CD4-positive, alpha-beta T cell (primary cell): ENCODE results near the gene EFNA1. TPM values are rescaled to one million over a fixed set of nuclear protein-coding genes. Genes with fewer than 3 reads are reported as not detected.

Experiments
- ATAC-seq: fragments of 200-7000 bp; cut with Tn5 transposase; one replicate; pipeline ENCODE4 v1.10.0; 2022; ENCODE audit warnings: mild to moderate bottlenecking; ENCODE audit not compliant: poor library complexity
- CTCF ChIA-PET: fragments of 350-600 bp; sonication (Branson Sonifier 250); formaldehyde crosslinking; loops from one replicate; lab custom pipeline; 2021; ENCODE audit warnings: antibody characterized with exemption, inconsistent platforms; lab: Charles Lee
- POLR2A ChIA-PET: fragments of 350-600 bp; sonication (Branson Sonifier 250); formaldehyde crosslinking; loops from one replicate; lab custom pipeline; 2021; ENCODE audit warnings: antibody characterized with exemption, inconsistent platforms; lab: Charles Lee
- DNase-seq, 14 experiments: peaks; one replicate each; pipeline ENCODE4 v3.0.0-alpha.2; 2013 to 2020; ENCODE audit warnings: mixed read lengths in 2 of 14
- H3K27ac ChIP-seq, 2 donors: one replicate each; pipeline versions ENCODE4 v1.5.1 to v1.7.0; 2013; ENCODE audit warnings: low read length in 2 of 2, low read depth in 1 of 2, mild to moderate bottlenecking in 1 of 2
- H3K27me3 ChIP-seq, 2 experiments: 1 replicate in 1 of 2; 2 replicates in 1 of 2; pipeline versions ENCODE4 v1.6.1 to v1.7.0; 2013; ENCODE audit warnings: low read length in 2 of 2, control low read depth in 1 of 2, mild to moderate bottlenecking in 1 of 2, moderate library complexity in 1 of 2; ENCODE audit not compliant: insufficient read depth in 2 of 2, control insufficient read depth in 1 of 2
- H3K36me3 ChIP-seq: one replicate; pipeline ENCODE4 v1.6.1; 2013; ENCODE audit warnings: low read length, control low read depth; ENCODE audit not compliant: insufficient read depth
- H3K4me1 ChIP-seq: one replicate; pipeline ENCODE4 v1.6.1; 2013; ENCODE audit warnings: low read length, control low read depth; ENCODE audit not compliant: insufficient read depth
- H3K4me3 ChIP-seq: one replicate; pipeline ENCODE4 v1.5.1; 2013; ENCODE audit warnings: mild to moderate bottlenecking, low read length, moderate library complexity
- H3K9me3 ChIP-seq, 2 experiments: 1 replicate in 1 of 2; 2 replicates in 1 of 2; pipeline versions ENCODE4 v1.6.1 to v1.7.0; 2013; ENCODE audit warnings: low read length in 2 of 2, mild to moderate bottlenecking in 2 of 2, control low read depth in 1 of 2, moderate library complexity in 1 of 2; ENCODE audit not compliant: control insufficient read depth in 1 of 2, insufficient read depth in 1 of 2
- H3K27ac Mint-ChIP-seq: one replicate; pipeline ENCODE4 v1.8.0; 2020; ENCODE audit warnings: mixed read lengths
- H3K27me3 Mint-ChIP-seq: one replicate; pipeline ENCODE4 v1.8.0; 2021; ENCODE audit warnings: mixed read lengths
- H3K36me3 Mint-ChIP-seq: one replicate; pipeline ENCODE4 v1.8.0; 2021; ENCODE audit warnings: low read depth, mixed read lengths
- H3K4me1 Mint-ChIP-seq: one replicate; pipeline ENCODE4 v1.8.0; 2021; ENCODE audit warnings: low read depth, mixed read lengths
- H3K4me3 Mint-ChIP-seq: one replicate; pipeline ENCODE4 v1.8.0; 2020; ENCODE audit warnings: mild to moderate bottlenecking, mixed read lengths
- H3K9me3 Mint-ChIP-seq: one replicate; pipeline ENCODE4 v1.8.0; 2020; ENCODE audit warnings: mixed read lengths
- CTCF ChIP-seq: fragments of 200-600 bp; IDR thresholded peaks from one replicate; pipeline ENCODE4 v1.8.0; 2022; ENCODE audit warnings: antibody characterized with exemption, mild to moderate bottlenecking
- intact Hi-C, 2 experiments: fragments of 100-400 bp; cut with DNase I in 1 of 2; cut with micrococcal nuclease in 1 of 2; formaldehyde crosslinking; loops; one replicate each; pipeline versions ENCODE4 v1.15.1 to v1.9.0; 2023 to 2025; cut with DNase I, micrococcal nuclease
- total RNA-seq, 174 experiments: library from RNA in 2 of 174; stranded (reverse) in 2 of 174; gene quantifications; one replicate each; pipeline ENCODE4 v1.2.3 and lab custom pipeline; 2021 to 2026

The EFNA1 gene
- total RNA-seq, 2 experiments from 2014 or later, result 4.2 to 5.9 TPM

GRCh38 chr1:155106862-155107261 is 20.8 kb upstream of the EFNA1 start:
- Histone ChIP-seq H3K4me1 (no peaks in the 10 kb centered on the region), H3K36me3 (no peaks in the 10 kb centered on the region), H3K9me3 (no peaks in the 10 kb centered on the region), H3K27ac (no peak overlapping the region), H3K4me3 (no peak overlapping the region), H3K27me3 (peaks cover 0 to 3% of the 10 kb centered on the region in 2 experiments)
- intact Hi-C loops, result no loop called here
- H3K4me1 Mint-ChIP-seq, result no peaks in the 10 kb centered on the region
- POLR2A ChIA-PET, result no interaction called here
- H3K4me3 Mint-ChIP-seq, result no peak overlapping the region
- no peaks in the 10 kb centered on the region for H3K27me3 Mint-ChIP-seq
- no peaks in the 10 kb centered on the region for H3K36me3 Mint-ChIP-seq
- H3K9me3 Mint-ChIP-seq, result no peaks in the 10 kb centered on the region
- CTCF ChIA-PET, result interaction anchor here (1.8 kb wide), 1 partner anchor 61 kb away, joined by 4 read pairs; no protein-coding TSS in a partner anchor
- no peak for TF ChIP-seq CTCF
- DNase-seq (no peak), ATAC-seq (no peak)
- no peak overlapping the region for H3K27ac Mint-ChIP-seq

- no peaks in the 10 kb centered on the region for H3K4me1 ChIP-seq
Observed at GRCh38 chr1:155107309-155108264, 20.1 kb upstream of the EFNA1 start.

GRCh38 chr1:155108296-155108695 is 19.4 kb upstream of the EFNA1 start:
- no peak overlapping the region for H3K27ac ChIP-seq
- H3K27ac Mint-ChIP-seq, result no peak overlapping the region
- H3K4me3 ChIP-seq, result no peak overlapping the region
- DNase-seq (no peak), ATAC-seq (no peak)
- no peaks in the 10 kb centered on the region for H3K4me1 Mint-ChIP-seq
- H3K4me1 ChIP-seq, result no peaks in the 10 kb centered on the region
- peaks cover 0 to 3% of the 10 kb centered on the region in 2 experiments for H3K27me3 ChIP-seq
- ChIA-PET CTCF (interaction anchor here (0.7 kb wide), 1 partner anchor 59 kb away, joined by 3 read pairs; no protein-coding TSS in a partner anchor), POLR2A (no interaction called here)
- intact Hi-C loops, result no loop called here
- no peaks in the 10 kb centered on the region for H3K36me3 Mint-ChIP-seq
- H3K4me3 Mint-ChIP-seq, result no peak overlapping the region
- no peaks in the 10 kb centered on the region for H3K36me3 ChIP-seq
- H3K9me3 ChIP-seq, result no peaks in the 10 kb centered on the region
- TF ChIP-seq CTCF, result no peak
- H3K9me3 Mint-ChIP-seq, result no peaks in the 10 kb centered on the region
- no peaks in the 10 kb centered on the region for H3K27me3 Mint-ChIP-seq

More at GRCh38 chr1:155107309-155108264, 20.1 kb upstream of the EFNA1 start:
- ChIA-PET POLR2A (no interaction called here), CTCF (interaction anchor here (0.7 to 1.8 kb wide), 2 partner anchors 60 kb away, joined by 3 to 4 read pairs; no protein-coding TSS in a partner anchor)
- no peaks in the 10 kb centered on the region for H3K9me3 Mint-ChIP-seq
- Histone ChIP-seq H3K9me3 (no peaks in the 10 kb centered on the region), H3K27me3 (peaks cover 0 to 3% of the 10 kb centered on the region in 2 experiments), H3K27ac (no peak overlapping the region), H3K4me3 (no peak overlapping the region), H3K36me3 (no peaks in the 10 kb centered on the region)
- no peaks in the 10 kb centered on the region for H3K27me3 Mint-ChIP-seq
- no peak for DNase-seq
- H3K4me3 Mint-ChIP-seq, result no peak overlapping the region
- no peak overlapping the region for H3K27ac Mint-ChIP-seq
- ATAC-seq, result no peak
- H3K4me1 Mint-ChIP-seq, result no peaks in the 10 kb centered on the region
- no peaks in the 10 kb centered on the region for H3K36me3 Mint-ChIP-seq
- TF ChIP-seq CTCF, result no peak
- intact Hi-C loops, result no loop called here
